GM23248 (cell line): ENCODE measurements around the gene LAG3. TPM values are rescaled to one million over a fixed set of nuclear protein-coding genes. Genes with fewer than 3 reads are reported as not detected.

ENCODE experiments used
- DNase-seq: peaks from one replicate; pipeline ENCODE4 v3.0.0-alpha.2; 2015
- H2AFZ ChIP-seq: fragments of 200-600 bp; sonication (generic); 2 replicates; pipeline ENCODE4 v1.6.1; 2016; ENCODE audit warnings: antibody characterized with exemption
- H3F3A ChIP-seq: fragments of 200-600 bp; sonication (generic); 2 replicates; pipeline ENCODE4 v1.6.1; 2016; ENCODE audit warnings: mild to moderate bottlenecking, antibody characterized with exemption, mixed run types; ENCODE audit not compliant: insufficient read depth
- H3K27ac ChIP-seq: fragments of 200-600 bp; sonication (generic); 2 replicates; pipeline ENCODE4 v1.5.1; 2016; ENCODE audit warnings: mild to moderate bottlenecking
- H3K27me3 ChIP-seq: fragments of 200-600 bp; sonication (generic); replicated peaks from 2 replicates; pipeline ENCODE4 v1.6.1; 2016; ENCODE audit warnings: mild to moderate bottlenecking; ENCODE audit not compliant: insufficient read depth
- H3K36me3 ChIP-seq: fragments of 200-600 bp; sonication (generic); 2 replicates; pipeline ENCODE4 v1.6.1; 2016; ENCODE audit warnings: low read depth, mild to moderate bottlenecking
- H3K4me1 ChIP-seq: fragments of 200-600 bp; sonication (generic); 2 replicates; pipeline ENCODE4 v1.6.1; 2016; ENCODE audit warnings: mild to moderate bottlenecking; ENCODE audit not compliant: insufficient read depth
- H3K4me2 ChIP-seq: fragments of 200-600 bp; sonication (generic); one replicate; pipeline ENCODE4 v1.6.1; 2016; ENCODE audit warnings: mild to moderate bottlenecking; ENCODE audit not compliant: unreplicated experiment
- H3K4me3 ChIP-seq: fragments of 200-600 bp; sonication (generic); 2 replicates; pipeline ENCODE4 v1.5.1; 2016; ENCODE audit warnings: mild to moderate bottlenecking
- H3K79me2 ChIP-seq: fragments of 200-600 bp; sonication (generic); 2 replicates; pipeline ENCODE4 v1.6.1; 2016; ENCODE audit warnings: mild to moderate bottlenecking; ENCODE audit not compliant: insufficient read depth
- H3K9ac ChIP-seq: fragments of 200-600 bp; sonication (generic); 2 replicates; pipeline ENCODE4 v1.6.1; 2016; ENCODE audit warnings: mild to moderate bottlenecking
- H3K9me2 ChIP-seq: fragments of 200-600 bp; sonication (generic); 2 replicates; pipeline ENCODE4 v1.6.1; 2016; ENCODE audit warnings: mixed run types, mild to moderate bottlenecking, moderate library complexity; ENCODE audit not compliant: insufficient read depth
- H3K9me3 ChIP-seq: fragments of 200-600 bp; sonication (generic); one replicate; pipeline ENCODE4 v1.6.1; 2017; ENCODE audit warnings: low read depth
- H4K20me1 ChIP-seq: fragments of 200-600 bp; sonication (generic); 2 replicates; pipeline ENCODE4 v1.6.0; 2016; ENCODE audit not compliant: insufficient read depth
- EZH2 ChIP-seq: fragments of 200-600 bp; sonication (generic); IDR thresholded peaks from 2 replicates; pipeline ENCODE4 v1.6.1; 2018; ENCODE audit warnings: antibody characterized with exemption, mild to moderate bottlenecking; ENCODE audit not compliant: insufficient read depth, poor library complexity, severe bottlenecking
- EZH2phosphoT487 ChIP-seq: fragments of 200-600 bp; sonication (generic); IDR thresholded peaks from 2 replicates; pipeline ENCODE4 v1.6.1; 2018; ENCODE audit warnings: antibody characterized with exemption, moderate library complexity, mild to moderate bottlenecking, low read depth; ENCODE audit not compliant: insufficient read depth
- WGBS, 2 experiments: methylation state at CpG; one replicate each; pipeline ENCODE4 v1.1.6; 2015 to 2017; ENCODE audit warnings: low lambda C conversion rate in 2 of 2, low coverage in 1 of 2; ENCODE audit errors: missing lambda C conversion rate in 2 of 2; 5-methylcytosine and 5-hydroxymethylcytosine counted together
- in situ Hi-C: fragments of 300-500 bp; cut with MboI; formaldehyde crosslinking; loops from 2 replicates; pipeline ENCODE4 v1.15.0; 2020
- polyA plus RNA-seq: library from polyadenylated mRNA; unstranded; fragments of >200 nt; fragmentation: Nextera tagmentation; extraction: Ambion mirVana; gene quantifications from 2 replicates; pipeline ENCODE4 v1.2.1, GENCODE V29; 2016
- total RNA-seq: library from RNA; depleted of rRNA; stranded (reverse); fragments of >200 nt; shearing (Covaris generic); gene quantifications from 2 replicates; pipeline ENCODE4 v1.2.3, GENCODE V29; 2014

LAG3 gene
- total and polyA plus RNA-seq, 2 experiments from 2014 or later, result 0.29 TPM; not detected in 1

- Histone ChIP-seq H3K9ac (peak overlapping the region; percentile 90), H3K27ac (peak overlapping the region; percentile 64), H3F3A (peaks cover 40% of the 10 kb centered on the region), H3K36me3 (peaks cover 7% of the 10 kb centered on the region; the same call in 1 of the 2 replicates), H3K4me1 (peaks cover 37% of the 10 kb centered on the region), H3K9me3 (no peaks in the 10 kb centered on the region), H3K4me3 (peak overlapping the region; percentile 98), H3K27me3 (no peaks in the 10 kb centered on the region), H4K20me1 (peaks cover 9% of the 10 kb centered on the region; the same call in 1 of the 2 replicates), H3K4me2 (peak overlapping the region; percentile 80), H2AFZ (peak overlapping the region; percentile 77), H3K79me2 (peaks cover 33% of the 10 kb centered on the region), H3K9me2 (no peaks in the 10 kb centered on the region)
- WGBS, 2 experiments, result 1% methylated on average over 19 to 69 of the region's 88 CpGs
- in situ Hi-C loops, result no loop called here
- peak; percentile 90 for DNase-seq
- TF ChIP-seq EZH2phosphoT487 (no peak), EZH2 (no peak)
Measured at GRCh38 chr12:6766651-6767349, 5.5 kb upstream of the LAG3 start.

DNA sequence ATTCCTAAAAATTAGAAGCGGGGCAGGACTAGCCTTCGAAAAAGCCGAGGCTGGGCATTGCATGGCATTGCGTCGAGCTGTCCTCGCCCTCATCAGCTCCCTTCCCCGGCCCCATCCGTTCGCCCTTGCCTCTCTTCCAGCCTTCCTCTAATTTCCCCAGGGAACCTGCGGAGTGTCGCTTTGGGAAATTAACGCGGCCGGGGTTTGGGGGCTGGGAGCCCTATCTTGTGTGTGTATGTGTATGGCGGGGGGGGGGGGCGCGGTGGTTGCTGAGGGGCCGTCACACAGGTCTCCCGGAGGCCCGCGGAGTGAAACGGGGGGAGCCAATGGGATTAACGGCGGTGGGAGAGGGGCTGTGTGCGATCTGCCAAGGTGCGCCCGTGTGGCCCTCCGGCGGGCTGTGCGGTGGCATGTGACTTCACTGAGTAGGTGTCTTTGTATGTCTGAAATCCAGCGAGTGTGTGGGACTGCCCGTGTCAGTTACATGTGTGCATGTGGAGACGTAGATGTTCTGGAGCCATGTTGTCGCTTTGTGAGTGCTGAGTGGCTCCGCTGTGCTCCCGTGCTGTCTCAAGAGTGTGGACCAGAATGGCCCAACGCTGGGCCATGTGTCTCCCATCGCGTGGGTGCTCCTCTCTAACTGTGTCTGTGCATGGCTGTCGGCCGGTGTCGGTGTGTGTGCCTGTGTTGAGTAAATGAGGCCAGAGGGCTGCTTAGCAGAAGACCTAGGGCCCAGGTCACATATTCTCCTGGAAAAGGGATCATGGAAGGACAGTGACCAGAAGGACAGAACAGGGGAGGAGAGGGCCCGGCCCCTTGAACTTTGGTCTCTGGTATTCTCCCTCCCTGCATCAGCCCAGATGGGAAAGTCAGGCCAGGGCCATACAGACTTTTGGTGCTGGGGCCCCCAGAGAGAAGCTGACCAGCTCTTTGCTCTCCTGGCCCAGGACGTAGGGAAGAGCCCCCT lies 4.7 kb upstream of the LAG3 start:
- H3K9ac ChIP-seq, result peak overlapping the region; percentile 90
- peaks cover 33% of the 10 kb centered on the region for H3K79me2 ChIP-seq
- peak overlapping the region; percentile 98 for H3K4me3 ChIP-seq
- peaks cover 9% of the 10 kb centered on the region; the same call in 1 of the 2 replicates for H4K20me1 ChIP-seq
- H3K9me3 ChIP-seq, result no peaks in the 10 kb centered on the region
- H2AFZ ChIP-seq, result peak overlapping the region; percentile 77
- H3F3A ChIP-seq, result peaks cover 42% of the 10 kb centered on the region
- peak; percentile 70 for DNase-seq
- H3K36me3 ChIP-seq, result peaks cover 7% of the 10 kb centered on the region; the same call in 1 of the 2 replicates
- peak overlapping the region; percentile 80 for H3K4me2 ChIP-seq
- TF ChIP-seq EZH2phosphoT487, result no peak
- no peak for TF ChIP-seq EZH2
- WGBS, 2 experiments, result 6 to 7% methylated on average over 30 to 43 of the region's 44 CpGs
- no peaks in the 10 kb centered on the region for H3K27me3 ChIP-seq
- no peaks in the 10 kb centered on the region for H3K9me2 ChIP-seq
- in situ Hi-C loops, result no loop called here
- peaks cover 37% of the 10 kb centered on the region for H3K4me1 ChIP-seq
- H3K27ac ChIP-seq, result peak overlapping the region; percentile 64

- in situ Hi-C loops, result no loop called here
- Histone ChIP-seq H3K9me2 (no peaks in the 10 kb centered on the region), H3K4me2 (peak overlapping the region; percentile 80), H3K79me2 (peaks cover 33% of the 10 kb centered on the region), H3K4me1 (peaks cover 30% of the 10 kb centered on the region), H3K27ac (peak overlapping the region; percentile 64; the same call in 1 of the 2 replicates), H3K36me3 (peaks cover 7% of the 10 kb centered on the region; the same call in 1 of the 2 replicates), H3K4me3 (peak overlapping the region; percentile 98), H3K9me3 (no peaks in the 10 kb centered on the region), H4K20me1 (peaks cover 9% of the 10 kb centered on the region; the same call in 1 of the 2 replicates), H2AFZ (no peak overlapping the region), H3F3A (peaks cover 35% of the 10 kb centered on the region), H3K9ac (peak overlapping the region; percentile 90), H3K27me3 (no peaks in the 10 kb centered on the region)
- TF ChIP-seq EZH2phosphoT487 (no peak), EZH2 (no peak)
- peak; percentile 45 for DNase-seq
- 43 to 50% methylated on average over 6 of the region's 6 CpGs for WGBS, 2 experiments
Measured at GRCh38 chr12:6768437-6768914, 3.8 kb upstream of the LAG3 start.

- Histone ChIP-seq H3K9ac (peak overlapping the region; percentile 90; the same call in 1 of the 2 replicates), H2AFZ (no peak overlapping the region), H3K4me1 (peaks cover 25% of the 10 kb centered on the region), H3K27ac (no peak overlapping the region), H3F3A (peaks cover 31% of the 10 kb centered on the region), H3K9me3 (no peaks in the 10 kb centered on the region), H3K79me2 (peaks cover 33% of the 10 kb centered on the region), H4K20me1 (peaks cover 9% of the 10 kb centered on the region; the same call in 1 of the 2 replicates), H3K36me3 (peaks cover 7% of the 10 kb centered on the region; the same call in 1 of the 2 replicates), H3K9me2 (no peaks in the 10 kb centered on the region), H3K27me3 (no peaks in the 10 kb centered on the region), H3K4me3 (peak overlapping the region; percentile 98), H3K4me2 (peak overlapping the region; percentile 80)
- DNase-seq, result peak; percentile 36
- 93 to 97% methylated on average over 5 to 6 of the region's 6 CpGs for WGBS, 2 experiments
- in situ Hi-C loops, result no loop called here
- TF ChIP-seq EZH2 (no peak), EZH2phosphoT487 (no peak)
Measured at GRCh38 chr12:6768990-6769389, 3.3 kb upstream of the LAG3 start.
